SK-N-SH (cell line): ENCODE measurements around the gene TSSC4.

Source experiments
- CTCF ChIP-seq: fragments of 200-600 bp; sonication (generic); IDR thresholded peaks from 2 replicates; pipeline ENCODE4 v1.6.1; 2017; ENCODE audit warnings: antibody characterized with exemption, mild to moderate bottlenecking, moderate library complexity
- GABPA ChIP-seq: IDR thresholded peaks from 2 replicates; pipeline ENCODE4 v1.4.0; 2012; ENCODE audit warnings: low read depth, mild to moderate bottlenecking
- JUND ChIP-seq: IDR thresholded peaks from 2 replicates; pipeline ENCODE4 v1.4.0; 2012
- POLR2AphosphoS5 ChIP-seq: IDR thresholded peaks from 2 replicates; pipeline ENCODE4 v1.6.1; 2012; ENCODE audit warnings: low read depth, low read length
- REST ChIP-seq: IDR thresholded peaks from 2 replicates; pipeline ENCODE4 v1.6.1; 2012; ENCODE audit warnings: mild to moderate bottlenecking, low read depth, low read length, moderate library complexity
- RXRA ChIP-seq: IDR thresholded peaks from 2 replicates; pipeline ENCODE4 v1.4.0; 2012; ENCODE audit warnings: low read depth, mild to moderate bottlenecking, borderline replicate concordance
- SIN3A ChIP-seq: IDR thresholded peaks from 2 replicates; pipeline ENCODE4 v1.6.1; 2012; ENCODE audit warnings: low read depth, mild to moderate bottlenecking, low read length, moderate library complexity, borderline replicate concordance
- YY1 ChIP-seq: IDR thresholded peaks from 2 replicates; pipeline ENCODE4 v1.4.0; 2012; ENCODE audit warnings: low read depth, mild to moderate bottlenecking

- TF ChIP-seq CTCF (no peak), REST (no peak), SIN3A (no peak), POLR2AphosphoS5 (no peak), YY1 (no peak), GABPA (no peak), JUND (no peak), RXRA (no peak)
Measured at GRCh38 chr11:2406451-2406850, 5.9 kb downstream of the TSSC4 start.
